Prostate gland (tissue), 2 donors: ENCODE measurements around the gene COL4A2. TPM values are rescaled to one million over a fixed set of nuclear protein-coding genes. Genes with fewer than 3 reads are reported as not detected.
"Not testable (repeated sequence)": the region's sequence is repeated elsewhere in the genome, so short reads cannot be mapped to it uniquely, and the experiment has no call there.

ENCODE experiments used
- DNase-seq: peaks from one replicate; pipeline ENCODE4 v3.0.0-alpha.2; 2019; ENCODE audit warnings: low spot score
- H3K27ac ChIP-seq, 2 donors: fragments of 200-600 bp; sonication (generic); 2 replicates each; pipeline ENCODE4 v1.5.1; 2017 to 2019
- H3K27me3 ChIP-seq: fragments of 200-600 bp; sonication (generic); replicated peaks from 2 replicates; pipeline ENCODE4 v1.5.1; 2019; ENCODE audit not compliant: insufficient read depth
- H3K36me3 ChIP-seq, 2 donors: fragments of 200-600 bp; sonication (generic); 1 replicate in 1 of 2; 2 replicates in 1 of 2; pipeline versions ENCODE4 v1.5.1 to v1.8.1; 2017 to 2019
- H3K4me1 ChIP-seq: fragments of 200-600 bp; sonication (generic); replicated peaks from 2 replicates; pipeline ENCODE4 v1.5.1; 2019
- H3K4me3 ChIP-seq, 2 donors: fragments of 200-600 bp; sonication (generic); 2 replicates each; pipeline ENCODE4 v1.5.1; 2017 to 2019
- H3K9me3 ChIP-seq: fragments of 200-600 bp; sonication (generic); 2 replicates; pipeline ENCODE4 v1.5.1; 2017
- POLR2A ChIP-seq: fragments of 450-650 bp; IDR thresholded peaks from one replicate; pipeline ENCODE4 v1.6.1; 2016; ENCODE audit warnings: antibody characterized with exemption, mild to moderate bottlenecking
- POLR2AphosphoS5 ChIP-seq: sonication (generic); formaldehyde crosslinking; IDR thresholded peaks from one replicate; pipeline ENCODE4 v1.6.1; 2017; ENCODE audit warnings: antibody characterized with exemption
- WGBS: methylation state at CpG from one replicate; pipeline ENCODE4 v1.1.5; 2018; 5-methylcytosine and 5-hydroxymethylcytosine counted together
- intact Hi-C: fragments of 100-400 bp; cut with DNase I; formaldehyde crosslinking; loops from one replicate; pipeline ENCODE4 v1.14.2; 2022
- total RNA-seq, 2 donors: library from RNA; depleted of rRNA; stranded (reverse); fragments of >200 nt; gene quantifications; one replicate each; pipeline ENCODE4 v1.1.0, GENCODE V29; 2016
- TF ChIP-seq, protein P1 (sequence below), 4 experiments: fragments of 200-600 bp in 2 of 4; fragments of 450-650 bp in 2 of 4; sonication (generic) in 2 of 4; IDR thresholded peaks; 1 replicate in 3 of 4; 2 replicates in 1 of 4; pipeline ENCODE4 v1.5.1; 2016 to 2019; ENCODE audit warnings: antibody characterized with exemption in 4 of 4, mild to moderate bottlenecking in 2 of 4, moderate library complexity in 2 of 4

COL4A2 gene
- total RNA-seq, 2 donors from 2014 or later: 82.8 to 193 TPM

DNA sequence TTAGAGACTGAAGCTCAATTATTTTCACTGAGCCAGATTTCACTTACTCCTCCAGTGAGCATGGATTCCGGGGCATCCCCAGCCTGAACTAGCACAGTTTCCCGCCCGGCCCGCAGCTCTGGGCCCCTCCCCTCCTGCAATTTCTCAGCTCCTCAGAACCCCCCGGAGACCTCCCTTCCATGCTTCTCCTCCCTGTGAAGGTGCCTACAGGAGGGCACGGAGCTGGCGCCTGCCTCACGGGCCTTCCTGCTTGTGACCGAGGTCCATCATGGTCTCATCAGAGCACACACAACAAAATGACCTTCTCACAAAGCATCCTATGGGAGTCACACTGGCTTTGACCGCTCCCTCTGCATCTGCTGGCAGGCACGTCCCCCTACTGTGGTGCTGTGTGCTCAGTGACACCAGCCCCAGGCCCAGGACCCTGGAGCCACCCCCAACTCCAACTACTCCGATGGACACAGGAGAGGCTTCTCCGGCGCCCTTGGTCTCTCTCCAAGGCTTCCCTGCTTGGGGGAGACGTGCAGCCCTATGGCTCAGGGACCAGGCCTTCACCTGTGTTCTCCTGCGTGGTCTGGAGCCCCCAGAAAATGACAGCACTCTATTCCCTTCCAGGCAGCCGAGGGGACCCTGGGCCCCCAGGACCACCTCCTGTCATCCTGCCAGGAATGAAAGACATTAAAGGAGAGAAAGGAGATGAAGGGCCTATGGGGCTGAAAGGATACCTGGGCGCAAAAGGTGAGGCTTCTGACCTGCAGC, 177.4 kb downstream of the COL4A2 start:
- no peaks in the 10 kb centered on the region for H3K27me3 ChIP-seq
- intact Hi-C loops: no loop called here
- no peaks in the 10 kb centered on the region for H3K4me1 ChIP-seq
- no peak overlapping the region for H3K4me3 ChIP-seq
- WGBS: 93% methylated on average over 18 of the region's 18 CpGs
- H3K36me3 ChIP-seq: no peaks in the 10 kb centered on the region
- no peaks in the 10 kb centered on the region for H3K9me3 ChIP-seq
- no peak overlapping the region for H3K27ac ChIP-seq
- no peak for TF ChIP-seq POLR2A
- no peak for TF ChIP-seq POLR2AphosphoS5
- TF ChIP-seq, protein P1, sequence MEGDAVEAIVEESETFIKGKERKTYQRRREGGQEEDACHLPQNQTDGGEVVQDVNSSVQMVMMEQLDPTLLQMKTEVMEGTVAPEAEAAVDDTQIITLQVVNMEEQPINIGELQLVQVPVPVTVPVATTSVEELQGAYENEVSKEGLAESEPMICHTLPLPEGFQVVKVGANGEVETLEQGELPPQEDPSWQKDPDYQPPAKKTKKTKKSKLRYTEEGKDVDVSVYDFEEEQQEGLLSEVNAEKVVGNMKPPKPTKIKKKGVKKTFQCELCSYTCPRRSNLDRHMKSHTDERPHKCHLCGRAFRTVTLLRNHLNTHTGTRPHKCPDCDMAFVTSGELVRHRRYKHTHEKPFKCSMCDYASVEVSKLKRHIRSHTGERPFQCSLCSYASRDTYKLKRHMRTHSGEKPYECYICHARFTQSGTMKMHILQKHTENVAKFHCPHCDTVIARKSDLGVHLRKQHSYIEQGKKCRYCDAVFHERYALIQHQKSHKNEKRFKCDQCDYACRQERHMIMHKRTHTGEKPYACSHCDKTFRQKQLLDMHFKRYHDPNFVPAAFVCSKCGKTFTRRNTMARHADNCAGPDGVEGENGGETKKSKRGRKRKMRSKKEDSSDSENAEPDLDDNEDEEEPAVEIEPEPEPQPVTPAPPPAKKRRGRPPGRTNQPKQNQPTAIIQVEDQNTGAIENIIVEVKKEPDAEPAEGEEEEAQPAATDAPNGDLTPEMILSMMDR (IDR thresholded peaks at IDR 0.05): no peak
- no peak for DNase-seq

DNA sequence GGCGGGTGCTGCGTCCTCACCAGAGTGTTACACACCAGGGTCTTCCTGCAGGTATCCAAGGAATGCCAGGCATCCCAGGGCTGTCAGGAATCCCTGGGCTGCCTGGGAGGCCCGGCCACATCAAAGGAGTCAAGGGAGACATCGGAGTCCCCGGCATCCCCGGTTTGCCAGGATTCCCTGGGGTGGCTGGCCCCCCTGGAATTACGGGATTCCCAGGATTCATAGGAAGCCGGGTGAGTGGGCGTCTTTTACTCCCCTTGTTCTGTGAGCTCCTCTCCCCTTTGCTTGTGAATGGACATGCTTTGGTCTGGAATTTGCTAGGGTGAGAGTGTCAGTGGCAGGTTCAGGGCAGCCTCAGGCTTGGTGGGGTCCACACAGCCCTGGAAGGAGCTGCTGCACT, 178.5 kb downstream of the COL4A2 start:
- H3K27ac ChIP-seq: no peak overlapping the region
- no peak overlapping the region for H3K4me3 ChIP-seq
- WGBS: 64% methylated on average over 9 of the region's 9 CpGs
- TF ChIP-seq, protein P1 (IDR thresholded peaks at IDR 0.05): no peak
- TF ChIP-seq POLR2AphosphoS5: no peak
- TF ChIP-seq POLR2A: no peak
- intact Hi-C loops: no loop called here
- H3K36me3 ChIP-seq: no peaks in the 10 kb centered on the region
- H3K4me1 ChIP-seq: no peaks in the 10 kb centered on the region
- DNase-seq: no peak
- no peaks in the 10 kb centered on the region for H3K27me3 ChIP-seq
- no peaks in the 10 kb centered on the region for H3K9me3 ChIP-seq

DNA sequence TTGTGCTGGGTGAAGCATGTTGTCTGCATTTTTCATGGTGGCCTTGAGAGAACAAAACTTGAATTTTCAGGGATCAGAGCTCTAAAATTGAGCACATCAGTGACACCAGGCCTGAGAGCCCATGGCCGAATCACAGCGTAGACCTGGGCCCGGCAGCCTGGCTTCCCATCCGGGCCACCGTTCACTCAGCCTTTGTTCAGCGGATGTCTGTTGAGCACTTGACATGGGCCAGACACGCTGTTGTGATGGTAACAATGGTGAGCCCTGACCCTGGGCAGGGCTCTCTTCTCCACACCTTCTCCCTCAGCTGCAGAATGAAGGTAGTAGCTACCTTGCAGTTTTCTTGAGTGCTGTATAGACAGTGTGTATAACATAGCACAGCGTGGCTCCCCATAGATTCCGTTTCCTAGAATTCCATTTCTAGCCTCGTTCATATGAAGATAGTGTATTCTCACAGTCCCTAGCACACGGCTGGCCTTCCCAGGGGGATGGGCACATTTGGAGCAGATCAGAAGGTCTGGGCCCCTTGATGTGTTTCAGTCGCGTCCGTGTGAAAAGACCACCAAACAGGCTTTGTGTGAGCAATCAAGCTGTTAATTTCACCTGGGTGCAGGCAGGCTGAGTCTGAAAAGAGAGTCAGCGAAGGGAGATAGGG, 179.1 kb downstream of the COL4A2 start:
- Histone ChIP-seq H3K27me3 (no peaks in the 10 kb centered on the region), H3K4me1 (no peaks in the 10 kb centered on the region), H3K4me3 (no peak overlapping the region), H3K36me3 (no peaks in the 10 kb centered on the region), H3K9me3 (no peaks in the 10 kb centered on the region), H3K27ac (no peak overlapping the region)
- intact Hi-C loops: no loop called here
- no peak for TF ChIP-seq POLR2A
- TF ChIP-seq POLR2AphosphoS5: no peak
- TF ChIP-seq, protein P1 (IDR thresholded peaks at IDR 0.05): no peak
- WGBS: 82% methylated on average over 15 of the region's 15 CpGs
- no peak for DNase-seq

DNA sequence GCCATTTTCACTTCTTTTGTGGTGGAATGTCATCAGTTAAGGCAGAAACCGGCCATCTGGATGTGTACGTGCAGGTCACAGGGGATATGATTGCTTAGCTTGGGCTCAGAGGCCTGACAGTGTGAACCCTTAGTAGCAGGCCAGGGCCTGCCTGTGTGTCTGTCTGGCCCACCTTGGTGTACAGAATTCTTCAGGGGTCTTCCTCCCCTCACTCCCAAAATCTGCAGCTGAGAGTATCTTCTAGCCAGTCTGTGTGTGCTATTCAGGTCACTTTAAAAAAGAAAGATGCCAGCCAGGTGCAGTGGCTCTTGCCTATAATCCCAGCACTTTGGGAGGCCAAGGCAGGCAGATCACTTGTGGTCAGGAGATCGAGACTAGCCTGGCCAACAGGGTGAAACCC, 179.8 kb downstream of the COL4A2 start:
- H3K36me3 ChIP-seq, DNase-seq, H3K27me3 ChIP-seq, H3K27ac ChIP-seq, H3K9me3 ChIP-seq, H3K4me1 ChIP-seq, intact Hi-C loops, H3K4me3 ChIP-seq: not testable (repeated sequence)
- 70% methylated on average over 3 of the region's 3 CpGs for WGBS

DNA sequence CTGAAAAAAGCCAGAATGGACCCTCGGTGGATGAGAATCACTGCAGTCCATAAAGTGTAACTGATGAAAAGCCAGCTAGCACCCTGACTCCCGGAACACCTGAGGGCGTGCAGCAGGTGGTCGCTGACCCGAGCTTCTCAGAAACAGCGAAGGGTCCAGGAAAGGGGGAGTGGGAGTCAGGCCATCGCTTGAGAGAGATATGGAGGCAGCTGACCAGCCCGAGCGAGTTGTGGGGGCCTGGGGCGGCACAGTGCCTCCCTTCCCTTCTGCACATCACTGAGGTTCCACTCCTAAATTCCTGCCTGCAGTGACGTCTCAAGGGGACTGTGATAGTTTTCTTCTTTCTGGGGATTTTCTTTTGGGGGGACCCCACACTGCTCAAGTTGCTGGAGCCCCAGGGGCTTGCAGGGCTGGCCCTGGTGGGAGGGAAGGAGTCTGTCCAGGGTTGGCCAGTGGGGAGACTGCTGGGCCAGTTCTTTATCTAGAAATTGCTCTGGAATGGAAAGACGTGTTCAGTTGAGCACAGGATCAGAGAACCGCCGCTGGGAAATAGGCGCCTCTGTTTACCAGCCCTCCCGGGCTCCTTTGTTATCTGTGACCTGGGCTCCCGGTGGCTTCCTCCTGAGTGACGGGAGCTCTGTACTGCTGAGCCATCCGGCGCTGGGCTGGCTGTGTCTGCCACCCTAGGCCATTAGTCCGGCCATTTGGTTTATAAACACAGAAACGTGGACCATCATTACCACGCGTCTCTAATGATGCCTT, 183.1 kb downstream of the COL4A2 start:
- Histone ChIP-seq H3K4me1 (no peaks in the 10 kb centered on the region), H3K27me3 (no peaks in the 10 kb centered on the region), H3K36me3 (peaks cover 2 to 8% of the 10 kb centered on the region in 2 donors), H3K27ac (no peak overlapping the region), H3K4me3 (no peak overlapping the region), H3K9me3 (no peaks in the 10 kb centered on the region)
- WGBS: 74% methylated on average over 24 of the region's 24 CpGs
- intact Hi-C loops: no loop called here
- DNase-seq: no peak
- TF ChIP-seq, protein P1 (IDR thresholded peaks at IDR 0.05): no peak
- TF ChIP-seq POLR2A (no peak), POLR2AphosphoS5 (no peak)
